ENCODE measurements around the gene BYSL.
A peak's percentile ranks its signal among the peaks of the same experiment; 100 is the strongest.

The BYSL gene

GRCh38 chr6:41885930-41886329 lies 35.4 kb upstream of the BYSL start:
- Histone ChIP-seq H3K9ac (ENCODE audit: low read length in 5 of 5) (no peak overlapping the region), H3K27ac (ENCODE audit: low read depth, low read length) (no peak overlapping the region), H3K9me3 (ENCODE audit: control insufficient read depth in 5 of 5, low read length in 5 of 5) (no peaks in the 10 kb centered on the region)

GRCh38 chr6:41887331-41887751 lies 34.0 kb upstream of the BYSL start:
- Histone ChIP-seq H3K9ac (ENCODE audit: low read length in 5 of 5) (no peak overlapping the region), H3K9me3 (ENCODE audit: control insufficient read depth in 5 of 5, low read length in 5 of 5) (no peaks in the 10 kb centered on the region), H3K27ac (ENCODE audit: low read depth, low read length) (no peak overlapping the region), H3K27me3 (ENCODE audit: control insufficient read depth in 5 of 5, insufficient read depth in 4 of 5, low read length in 5 of 5) (no peaks in the 10 kb centered on the region), H3K4me3 (ENCODE audit: low read depth in 1 of 5, low read length in 5 of 5) (no peak overlapping the region), H3K4me1 (ENCODE audit: control insufficient read depth in 5 of 5, insufficient read depth in 5 of 5, low read length in 5 of 5) (no peaks in the 10 kb centered on the region), H3K36me3 (ENCODE audit: control insufficient read depth in 5 of 5, insufficient read depth in 5 of 5, low read length in 5 of 5) (no peaks in the 10 kb centered on the region)

More at GRCh38 chr6:41885930-41886329, 35.4 kb upstream of the BYSL start:
- H3K27me3 ChIP-seq (ENCODE audit: control insufficient read depth in 5 of 5, insufficient read depth in 4 of 5, low read length in 5 of 5), result no peaks in the 10 kb centered on the region
- no peaks in the 10 kb centered on the region for H3K4me1 ChIP-seq (ENCODE audit: control insufficient read depth in 5 of 5, insufficient read depth in 5 of 5, low read length in 5 of 5)
- H3K36me3 ChIP-seq (ENCODE audit: control insufficient read depth in 5 of 5, insufficient read depth in 5 of 5, low read length in 5 of 5), result no peaks in the 10 kb centered on the region
- no peak overlapping the region for H3K4me3 ChIP-seq (ENCODE audit: low read depth in 1 of 5, low read length in 5 of 5)

DNA sequence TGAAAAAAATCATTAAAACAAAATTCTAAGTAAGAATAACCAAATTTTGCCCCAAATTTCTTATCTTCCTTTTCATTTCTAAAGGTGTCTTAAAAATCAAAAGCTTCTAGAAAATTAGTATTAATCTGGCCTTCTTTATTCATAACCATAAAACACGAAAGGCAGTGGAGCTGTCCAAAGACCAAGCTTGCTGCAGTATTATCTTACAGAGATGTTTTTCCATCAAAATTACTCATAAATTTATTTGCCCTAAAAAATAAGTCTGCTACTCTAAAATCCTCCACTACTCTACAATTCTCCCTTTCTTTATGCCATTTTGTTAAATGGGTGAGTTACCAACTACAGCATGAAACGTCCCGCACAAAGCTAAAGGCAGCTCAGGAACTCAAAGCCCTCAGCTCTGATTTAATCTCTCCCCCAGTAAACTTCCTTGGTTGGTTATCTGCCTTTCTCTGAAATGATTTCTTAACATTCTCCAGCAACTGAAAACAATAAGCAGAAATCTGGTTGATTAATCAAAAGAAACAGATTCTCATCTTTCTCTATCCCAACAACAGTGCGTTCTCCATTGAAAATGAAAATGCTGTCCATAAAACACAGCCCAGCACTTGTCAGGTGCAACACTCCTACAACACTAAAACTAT lies 28.3 kb upstream of the BYSL start:
- Histone ChIP-seq H3K36me3 (ENCODE audit: control insufficient read depth in 5 of 5, insufficient read depth in 5 of 5, low read length in 5 of 5) (no peaks in the 10 kb centered on the region), H3K4me1 (ENCODE audit: control insufficient read depth in 5 of 5, insufficient read depth in 5 of 5, low read length in 5 of 5) (peaks cover 5 to 26% (median 25%) of the 10 kb centered on the region in 5 donors), H3K9me3 (ENCODE audit: control insufficient read depth in 5 of 5, low read length in 5 of 5) (no peaks in the 10 kb centered on the region), H3K27me3 (ENCODE audit: control insufficient read depth in 5 of 5, insufficient read depth in 4 of 5, low read length in 5 of 5) (no peaks in the 10 kb centered on the region), H3K9ac (ENCODE audit: low read length in 5 of 5) (no peak overlapping the region), H3K27ac (ENCODE audit: low read depth, low read length) (no peak overlapping the region), H3K4me3 (ENCODE audit: low read depth in 1 of 5, low read length in 5 of 5) (no peak overlapping the region)

- no peaks in the 10 kb centered on the region for H3K9me3 ChIP-seq (ENCODE audit: control insufficient read depth in 5 of 5, low read length in 5 of 5)
These were observed 26.7 kb upstream of the BYSL start for GRCh38 chr6:41894366-41895299.

GRCh38 chr6:41895300-41896233 lies 25.7 kb upstream of the BYSL start, which contains the start of gene USP49:
Gene USP49, minus strand, starts transcription at chr6:41895375. Its CDS starts 88,392 bp downstream, at chr6:41806983.
- Histone ChIP-seq H3K9me3 (ENCODE audit: control insufficient read depth in 5 of 5, low read length in 5 of 5) (no peaks in the 10 kb centered on the region), H3K27me3 (ENCODE audit: control insufficient read depth in 5 of 5, insufficient read depth in 4 of 5, low read length in 5 of 5) (no peaks in the 10 kb centered on the region), H3K36me3 (ENCODE audit: control insufficient read depth in 5 of 5, insufficient read depth in 5 of 5, low read length in 5 of 5) (peaks cover 0 to 6% (median 0%) of the 10 kb centered on the region in 5 donors), H3K27ac (ENCODE audit: low read depth, low read length) (peak within 1 kb of the TSS; percentile 92), H3K9ac (ENCODE audit: low read length in 5 of 5) (peak within 1 kb of the TSS; percentile 73 to 94 (median 89)), H3K4me1 (ENCODE audit: control insufficient read depth in 5 of 5, insufficient read depth in 5 of 5, low read length in 5 of 5) (peaks cover 5 to 26% (median 25%) of the 10 kb centered on the region in 5 donors), H3K4me3 (ENCODE audit: low read depth in 1 of 5, low read length in 5 of 5) (peak within 1 kb of the TSS; percentile 78 to 89 (median 83))

More at GRCh38 chr6:41894366-41895299, 26.7 kb upstream of the BYSL start:
- Histone ChIP-seq H3K4me3 (ENCODE audit: low read depth in 1 of 5, low read length in 5 of 5) (peak overlapping the region; percentile 71 to 89 (median 83)), H3K9ac (ENCODE audit: low read length in 5 of 5) (peak overlapping the region; percentile 4 to 90 (median 75)), H3K4me1 (ENCODE audit: control insufficient read depth in 5 of 5, insufficient read depth in 5 of 5, low read length in 5 of 5) (peaks cover 5 to 26% (median 25%) of the 10 kb centered on the region in 5 donors), H3K27ac (ENCODE audit: low read depth, low read length) (no peak overlapping the region), H3K36me3 (ENCODE audit: control insufficient read depth in 5 of 5, insufficient read depth in 5 of 5, low read length in 5 of 5) (no peaks in the 10 kb centered on the region), H3K27me3 (ENCODE audit: control insufficient read depth in 5 of 5, insufficient read depth in 4 of 5, low read length in 5 of 5) (no peaks in the 10 kb centered on the region)

DNA sequence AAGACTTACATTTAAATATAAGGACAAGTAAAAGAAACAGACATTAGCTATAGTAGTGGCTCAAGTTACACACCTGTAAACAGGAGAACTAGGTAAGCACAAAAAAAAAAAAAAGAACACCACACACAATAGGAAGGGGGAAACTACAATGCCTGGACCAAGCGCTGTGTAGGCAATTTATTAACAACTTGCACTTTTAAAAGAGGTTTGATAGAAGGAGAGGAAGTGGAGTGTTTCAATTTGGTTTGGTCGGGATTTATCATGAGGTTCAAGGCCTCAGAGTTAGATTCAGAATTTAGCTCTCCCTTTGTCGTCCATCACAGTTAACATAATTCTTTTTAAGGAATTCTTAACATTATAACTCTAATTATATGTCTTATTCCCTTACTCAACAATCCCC lies 25.0 kb upstream of the BYSL start:
- peak overlapping the region; percentile 73 to 94 (median 85) for H3K9ac ChIP-seq (ENCODE audit: low read length in 5 of 5)
- no peaks in the 10 kb centered on the region for H3K27me3 ChIP-seq (ENCODE audit: control insufficient read depth in 5 of 5, insufficient read depth in 4 of 5, low read length in 5 of 5)
- no peaks in the 10 kb centered on the region for H3K9me3 ChIP-seq (ENCODE audit: control insufficient read depth in 5 of 5, low read length in 5 of 5)
- H3K4me3 ChIP-seq (ENCODE audit: low read depth in 1 of 5, low read length in 5 of 5), result peak overlapping the region; percentile 78 to 86 (median 83)
- H3K4me1 ChIP-seq (ENCODE audit: control insufficient read depth in 5 of 5, insufficient read depth in 5 of 5, low read length in 5 of 5), result peaks cover 5 to 26% (median 25%) of the 10 kb centered on the region in 5 donors
- H3K27ac ChIP-seq (ENCODE audit: low read depth, low read length), result peak overlapping the region; percentile 92
- peaks cover 0 to 6% (median 3%) of the 10 kb centered on the region in 5 donors for H3K36me3 ChIP-seq (ENCODE audit: control insufficient read depth in 5 of 5, insufficient read depth in 5 of 5, low read length in 5 of 5)

DNA sequence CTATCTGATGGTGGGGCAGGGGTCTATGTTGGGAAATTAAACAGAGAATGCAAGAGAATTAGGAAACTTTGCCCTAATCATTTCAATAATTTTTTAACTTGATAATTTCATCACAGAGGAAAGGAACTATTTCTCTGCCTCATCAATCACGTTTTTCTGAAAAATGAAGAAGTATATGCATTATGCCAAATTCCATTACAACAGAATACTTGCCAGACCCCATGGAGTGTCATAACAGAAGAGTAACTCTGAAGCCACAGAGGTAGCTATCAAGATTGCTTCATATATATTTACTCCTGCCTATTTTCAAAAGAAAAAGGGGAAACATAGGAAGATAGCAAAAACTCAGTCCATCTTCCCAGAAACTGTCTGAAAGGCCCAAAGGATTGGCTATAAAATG lies 20.4 kb upstream of the BYSL start:
- H3K9ac ChIP-seq (ENCODE audit: low read length in 5 of 5), result no peak overlapping the region
- H3K27me3 ChIP-seq (ENCODE audit: control insufficient read depth in 5 of 5, insufficient read depth in 4 of 5, low read length in 5 of 5), result no peaks in the 10 kb centered on the region

DNA sequence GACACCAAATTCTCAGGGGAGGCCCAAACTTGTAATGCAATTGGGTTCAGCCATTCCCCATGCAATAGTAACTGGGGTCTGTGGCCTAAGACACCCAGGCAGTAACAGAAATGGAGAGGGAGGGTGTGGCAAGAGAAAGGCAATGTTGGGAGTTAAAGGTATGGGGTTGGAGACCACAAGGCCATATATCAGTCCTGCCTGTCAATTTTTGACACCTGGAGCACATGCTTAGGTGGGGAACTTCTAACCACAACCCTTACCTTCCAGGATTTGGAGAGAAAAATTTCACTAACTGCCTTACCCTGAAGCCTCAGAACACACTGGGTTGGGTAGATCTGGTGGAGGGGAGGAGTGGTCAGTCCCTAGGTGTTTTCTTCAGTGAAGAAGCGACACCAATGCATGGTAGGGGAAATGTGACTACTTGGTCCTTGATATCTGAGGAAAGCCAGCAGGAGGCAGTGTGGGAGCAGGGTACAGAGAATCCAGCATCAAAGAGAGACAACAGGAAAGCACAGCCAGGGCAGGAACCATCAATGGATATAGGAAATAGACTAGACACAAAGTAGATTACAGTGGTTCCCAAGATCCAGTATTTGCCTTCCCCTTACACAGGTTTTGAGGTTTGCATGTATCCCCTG lies 19.3 kb upstream of the BYSL start:
- Histone ChIP-seq H3K27me3 (ENCODE audit: control insufficient read depth in 5 of 5, insufficient read depth in 4 of 5, low read length in 5 of 5) (no peaks in the 10 kb centered on the region), H3K36me3 (ENCODE audit: control insufficient read depth in 5 of 5, insufficient read depth in 5 of 5, low read length in 5 of 5) (peaks cover 23 to 43% (median 29%) of the 10 kb centered on the region in 5 donors), H3K9me3 (ENCODE audit: control insufficient read depth in 5 of 5, low read length in 5 of 5) (no peaks in the 10 kb centered on the region), H3K4me3 (ENCODE audit: low read depth in 1 of 5, low read length in 5 of 5) (no peak overlapping the region), H3K4me1 (ENCODE audit: control insufficient read depth in 5 of 5, insufficient read depth in 5 of 5, low read length in 5 of 5) (no peaks in the 10 kb centered on the region), H3K9ac (ENCODE audit: low read length in 5 of 5) (no peak overlapping the region), H3K27ac (ENCODE audit: low read depth, low read length) (no peak overlapping the region)

More for the DNA sequence above, 20.4 kb upstream of the BYSL start:
- H3K36me3 ChIP-seq (ENCODE audit: control insufficient read depth in 5 of 5, insufficient read depth in 5 of 5, low read length in 5 of 5), result peaks cover 11 to 32% (median 17%) of the 10 kb centered on the region in 5 donors
- no peaks in the 10 kb centered on the region for H3K9me3 ChIP-seq (ENCODE audit: control insufficient read depth in 5 of 5, low read length in 5 of 5)
- H3K27ac ChIP-seq (ENCODE audit: low read depth, low read length), result no peak overlapping the region
- H3K4me3 ChIP-seq (ENCODE audit: low read depth in 1 of 5, low read length in 5 of 5), result no peak overlapping the region
- H3K4me1 ChIP-seq (ENCODE audit: control insufficient read depth in 5 of 5, insufficient read depth in 5 of 5, low read length in 5 of 5), result peaks cover 5 to 9% (median 6%) of the 10 kb centered on the region in 5 donors

DNA sequence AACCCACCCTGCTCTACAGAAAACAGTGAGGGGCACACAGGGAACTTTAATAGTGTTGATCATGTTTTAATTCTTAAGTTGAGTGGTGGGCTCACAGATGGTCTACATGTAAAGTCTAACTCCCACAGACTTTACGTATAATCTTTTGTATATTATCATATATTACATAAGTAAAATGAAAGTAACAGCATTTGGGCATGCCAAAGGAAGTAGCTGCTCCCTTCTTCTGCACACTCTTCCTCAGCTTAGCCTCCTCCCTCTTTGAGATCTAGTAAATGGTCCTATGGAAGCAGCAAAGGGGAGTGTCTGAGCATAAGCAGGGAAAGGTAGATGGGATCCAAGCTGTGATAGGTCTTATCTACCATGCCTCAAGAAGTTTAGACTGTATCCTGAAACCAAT lies 11.6 kb upstream of the BYSL start:
- Histone ChIP-seq H3K4me3 (ENCODE audit: low read depth in 1 of 5, low read length in 5 of 5) (no peak overlapping the region), H3K4me1 (ENCODE audit: control insufficient read depth in 5 of 5, insufficient read depth in 5 of 5, low read length in 5 of 5) (no peaks in the 10 kb centered on the region), H3K9ac (ENCODE audit: low read length in 5 of 5) (no peak overlapping the region), H3K27ac (ENCODE audit: low read depth, low read length) (no peak overlapping the region), H3K9me3 (ENCODE audit: control insufficient read depth in 5 of 5, low read length in 5 of 5) (no peaks in the 10 kb centered on the region), H3K36me3 (ENCODE audit: control insufficient read depth in 5 of 5, insufficient read depth in 5 of 5, low read length in 5 of 5) (peaks cover 28 to 81% (median 63%) of the 10 kb centered on the region in 5 donors), H3K27me3 (ENCODE audit: control insufficient read depth in 5 of 5, insufficient read depth in 4 of 5, low read length in 5 of 5) (no peaks in the 10 kb centered on the region)

Data from subcutaneous abdominal adipose tissue (tissue), 5 donors.